WERI-Rb-1 (cell line): ENCODE data around the gene PTPRT.

Source experiments
- DNase-seq: peaks from one replicate; pipeline ENCODE4 v3.0.0-alpha.2; 2020
- H3K27ac ChIP-seq: fragments of 250-450 bp; sonication (Bioruptor Pico); 2 replicates; pipeline ENCODE4 v1.5.1; 2020; ENCODE audit warnings: mild to moderate bottlenecking, moderate library complexity
- H3K27me3 ChIP-seq: fragments of 250-450 bp; sonication (Bioruptor Pico); 2 replicates; pipeline ENCODE4 v1.5.1; 2021; ENCODE audit warnings: mild to moderate bottlenecking, low read depth, moderate library complexity; ENCODE audit not compliant: insufficient read depth, severe bottlenecking
- H3K36me3 ChIP-seq: fragments of 250-450 bp; sonication (Bioruptor Pico); 2 replicates; pipeline ENCODE4 v1.5.1; 2020; ENCODE audit warnings: mild to moderate bottlenecking, moderate library complexity
- H3K4me3 ChIP-seq: 2 replicates; pipeline ENCODE4 v1.5.1; 2011; ENCODE audit warnings: low read depth, mild to moderate bottlenecking, control low read depth, low read length
- H3K9me3 ChIP-seq: fragments of 250-450 bp; sonication (Bioruptor Pico); 2 replicates; pipeline ENCODE4 v1.5.1; 2021; ENCODE audit warnings: mild to moderate bottlenecking, moderate library complexity; ENCODE audit not compliant: severe bottlenecking
- TF ChIP-seq, protein P1 (sequence below): IDR thresholded peaks from 2 replicates; pipeline ENCODE4 v1.5.1; 2011; ENCODE audit warnings: low read depth, mild to moderate bottlenecking, control low read depth, inconsistent platforms, low read length

Gene PTPRT

DNA sequence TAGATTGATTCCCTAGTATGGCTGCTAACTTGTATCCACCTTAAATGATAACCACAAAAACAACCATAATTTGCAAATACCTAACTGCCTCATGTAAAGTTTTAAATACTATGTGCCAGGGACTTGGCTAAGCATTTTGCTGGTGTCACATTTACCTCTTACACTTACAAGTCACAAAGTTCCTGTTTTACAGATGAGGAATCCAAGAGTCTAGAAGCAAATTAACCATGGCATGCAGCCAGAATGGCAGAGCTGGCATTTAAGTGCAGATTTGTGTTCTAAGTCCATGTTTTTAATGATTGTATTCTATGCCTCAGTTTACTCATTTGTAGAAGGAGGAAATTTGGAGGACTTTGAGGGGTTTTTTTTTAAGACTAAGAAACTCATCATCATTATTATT is 696.7 kb downstream of the PTPRT start:
- no peaks in the 10 kb centered on the region for H3K27me3 ChIP-seq
- TF ChIP-seq, protein P1, sequence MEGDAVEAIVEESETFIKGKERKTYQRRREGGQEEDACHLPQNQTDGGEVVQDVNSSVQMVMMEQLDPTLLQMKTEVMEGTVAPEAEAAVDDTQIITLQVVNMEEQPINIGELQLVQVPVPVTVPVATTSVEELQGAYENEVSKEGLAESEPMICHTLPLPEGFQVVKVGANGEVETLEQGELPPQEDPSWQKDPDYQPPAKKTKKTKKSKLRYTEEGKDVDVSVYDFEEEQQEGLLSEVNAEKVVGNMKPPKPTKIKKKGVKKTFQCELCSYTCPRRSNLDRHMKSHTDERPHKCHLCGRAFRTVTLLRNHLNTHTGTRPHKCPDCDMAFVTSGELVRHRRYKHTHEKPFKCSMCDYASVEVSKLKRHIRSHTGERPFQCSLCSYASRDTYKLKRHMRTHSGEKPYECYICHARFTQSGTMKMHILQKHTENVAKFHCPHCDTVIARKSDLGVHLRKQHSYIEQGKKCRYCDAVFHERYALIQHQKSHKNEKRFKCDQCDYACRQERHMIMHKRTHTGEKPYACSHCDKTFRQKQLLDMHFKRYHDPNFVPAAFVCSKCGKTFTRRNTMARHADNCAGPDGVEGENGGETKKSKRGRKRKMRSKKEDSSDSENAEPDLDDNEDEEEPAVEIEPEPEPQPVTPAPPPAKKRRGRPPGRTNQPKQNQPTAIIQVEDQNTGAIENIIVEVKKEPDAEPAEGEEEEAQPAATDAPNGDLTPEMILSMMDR: no peak
- no peaks in the 10 kb centered on the region for H3K9me3 ChIP-seq
- H3K27ac ChIP-seq: no peak overlapping the region
- H3K36me3 ChIP-seq: no peaks in the 10 kb centered on the region
- DNase-seq: no peak
- no peak overlapping the region for H3K4me3 ChIP-seq

- H3K9me3 ChIP-seq: no peaks in the 10 kb centered on the region
- DNase-seq: no peak
- no peaks in the 10 kb centered on the region for H3K27me3 ChIP-seq
- H3K4me3 ChIP-seq: no peak overlapping the region
- TF ChIP-seq, protein P1: no peak
- H3K27ac ChIP-seq: no peak overlapping the region
- no peaks in the 10 kb centered on the region for H3K36me3 ChIP-seq
Observed at GRCh38 chr20:42492290-42492689, 697.4 kb downstream of the PTPRT start.

DNA sequence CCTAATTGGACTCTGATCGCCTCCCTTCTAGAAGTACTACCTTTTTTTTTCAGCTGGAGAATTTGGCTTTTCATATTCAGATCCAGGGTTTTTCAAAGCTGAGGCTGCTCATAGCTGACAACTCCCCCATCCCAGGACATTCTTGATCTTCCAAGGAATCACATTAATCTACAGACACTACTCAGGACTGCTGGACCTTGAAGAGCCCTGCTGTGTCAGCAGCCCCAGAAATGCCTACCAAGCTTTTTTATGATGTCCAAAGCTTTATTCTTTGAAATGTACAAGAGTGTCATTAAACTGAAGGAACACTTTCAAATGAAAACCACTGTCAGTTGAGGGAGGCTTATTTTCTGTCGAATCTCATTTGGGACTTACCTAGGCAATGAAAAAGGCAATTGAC is 704.1 kb downstream of the PTPRT start:
- no peak overlapping the region for H3K27ac ChIP-seq
- H3K4me3 ChIP-seq: no peak overlapping the region
- no peaks in the 10 kb centered on the region for H3K27me3 ChIP-seq
- TF ChIP-seq, protein P1: no peak
- H3K36me3 ChIP-seq: no peaks in the 10 kb centered on the region
- H3K9me3 ChIP-seq: peaks cover 5% of the 10 kb centered on the region
- no peak for DNase-seq

GRCh38 chr20:42484790-42485375 is 704.8 kb downstream of the PTPRT start:
- Histone ChIP-seq H3K9me3 (peaks cover 5% of the 10 kb centered on the region), H3K27me3 (no peaks in the 10 kb centered on the region), H3K36me3 (no peaks in the 10 kb centered on the region), H3K4me3 (no peak overlapping the region), H3K27ac (no peak overlapping the region)
- DNase-seq: no peak
- TF ChIP-seq, protein P1: no peak

GRCh38 chr20:42484335-42484734 is 705.4 kb downstream of the PTPRT start:
- Histone ChIP-seq H3K4me3 (no peak overlapping the region), H3K36me3 (no peaks in the 10 kb centered on the region), H3K27me3 (no peaks in the 10 kb centered on the region), H3K27ac (no peak overlapping the region), H3K9me3 (peaks cover 5% of the 10 kb centered on the region)
- TF ChIP-seq, protein P1: no peak
- no peak for DNase-seq

DNA sequence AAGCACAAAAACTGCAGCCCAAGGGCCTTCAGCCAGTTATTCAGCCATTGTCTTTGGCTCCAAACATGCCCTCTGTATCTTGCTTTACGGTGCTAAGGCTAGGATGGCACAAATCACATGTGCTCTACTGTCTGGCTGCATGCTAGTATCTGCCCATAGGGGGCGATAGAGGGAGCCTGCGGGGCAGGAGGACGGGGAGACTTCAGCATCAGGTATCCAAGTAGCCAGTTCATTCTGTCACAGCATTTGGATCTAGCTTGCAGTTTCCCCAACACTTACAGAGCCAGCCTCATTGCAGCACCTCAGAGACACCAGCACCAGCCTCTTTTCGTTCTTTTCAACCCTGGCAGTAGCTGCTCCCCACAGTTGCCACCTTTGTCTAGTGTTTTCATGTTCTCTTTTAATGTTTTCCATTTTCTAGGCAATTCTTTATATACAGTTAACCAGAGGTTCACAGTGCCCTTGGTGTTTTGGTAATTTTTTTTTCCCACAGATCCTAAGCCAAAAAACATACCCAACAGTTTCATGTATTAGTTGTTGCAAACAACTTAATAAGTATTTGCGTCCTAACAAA is 705.9 kb downstream of the PTPRT start:
- Histone ChIP-seq H3K27ac (no peak overlapping the region), H3K9me3 (peaks cover 5% of the 10 kb centered on the region), H3K4me3 (no peak overlapping the region), H3K27me3 (no peaks in the 10 kb centered on the region), H3K36me3 (no peaks in the 10 kb centered on the region)
- DNase-seq: peak; percentile 64
- TF ChIP-seq, protein P1: peak; percentile 81
